T-helper 2 cell treated with Interferon-gamma antibody and Interleukin-4, amounts not matched to agents 100 ng/mL and 5 ng/mL, for 36 hours (primary cell): ENCODE measurements around the gene MYD88. TPM values are rescaled to one million over a fixed set of nuclear protein-coding genes. Genes with fewer than 3 reads are reported as not detected.

ENCODE experiments used
- total RNA-seq: library from RNA; stranded (reverse); gene quantifications from 2 replicates; pipeline ENCODE4 v1.2.3, GENCODE V29; 2022

Gene MYD88
- total RNA-seq, 1 donor from 2014 or later: 77.4 TPM

Other genes with a start within 250 kb of the MYD88 start
- gene VILL, start 147.9 kb upstream of the MYD88 start, total RNA-seq: 19.8 and 20.2 TPM in 2 replicates
- 11.5 and 14.4 TPM in 2 replicates for gene PLCD1, start 109.0 kb upstream of the MYD88 start, total RNA-seq
- 0.95 and 1.1 TPM in 2 replicates for gene DLEC1, start 99.5 kb upstream of the MYD88 start, total RNA-seq
- gene ACAA1, start 1.5 kb upstream of the MYD88 start, total RNA-seq: 91.9 and 92.4 TPM in 2 replicates
- gene OXSR1, start 26.9 kb downstream of the MYD88 start, total RNA-seq: 64.9 and 65.2 TPM in 2 replicates
- 0.59 and 0.93 TPM in 2 replicates for gene SLC22A13, start 127.2 kb downstream of the MYD88 start, total RNA-seq
- 0.09 TPM in 1 of 2 replicates, not detected in the other for gene SLC22A14, start 143.6 kb downstream of the MYD88 start, total RNA-seq
- 9.3 and 9.8 TPM in 2 replicates for gene XYLB, start 208.1 kb downstream of the MYD88 start, total RNA-seq